ENCODE results near the gene FHAD1.

The FHAD1 gene

GRCh38 chr1:15406614-15407559 is 159.9 kb downstream of the FHAD1 start:
- DNase-seq, result no peak

GRCh38 chr1:15407580-15407979 is 160.6 kb downstream of the FHAD1 start:
- no peak for DNase-seq

GRCh38 chr1:15408890-15409387 is 161.9 kb downstream of the FHAD1 start:
- DNase-seq, result no peak

- DNase-seq, result peak; percentile 65
Observed at GRCh38 chr1:15409388-15410222, 162.6 kb downstream of the FHAD1 start, which contains the start of gene EFHD2. TSS of gene EFHD2 (plus strand) at chr1:15409888. CDS start at chr1:15409972, 84 bp downstream.

- DNase-seq, result no peak
Observed at GRCh38 chr1:15410223-15410883, 163.3 kb downstream of the FHAD1 start.

- no peak for DNase-seq
Observed at GRCh38 chr1:15410884-15411245, 163.8 kb downstream of the FHAD1 start.

- peak; percentile 92 for DNase-seq
Observed at GRCh38 chr1:15411593-15412137, 164.6 kb downstream of the FHAD1 start.

GRCh38 chr1:15412175-15412800 is 165.3 kb downstream of the FHAD1 start:
- no peak for DNase-seq

- no peak for DNase-seq
Observed at GRCh38 chr1:15412843-15413242, 165.8 kb downstream of the FHAD1 start.

- no peak for DNase-seq
Observed at GRCh38 chr1:15413563-15414444, 166.8 kb downstream of the FHAD1 start.

GRCh38 chr1:15414445-15414983 is 167.5 kb downstream of the FHAD1 start:
- no peak for DNase-seq

GRCh38 chr1:15417059-15417934 is 170.3 kb downstream of the FHAD1 start:
- peak; percentile 57 for DNase-seq

- no peak for DNase-seq
Observed at GRCh38 chr1:15418806-15419515, 171.9 kb downstream of the FHAD1 start.

- DNase-seq, result no peak
Observed at GRCh38 chr1:15420853-15421465, 173.9 kb downstream of the FHAD1 start.

GRCh38 chr1:15422871-15423270 is 175.8 kb downstream of the FHAD1 start:
- DNase-seq, result no peak

- DNase-seq, result no peak
Observed at GRCh38 chr1:15423355-15424077, 176.5 kb downstream of the FHAD1 start.

- DNase-seq, result no peak
Observed at GRCh38 chr1:15424146-15424667, 177.2 kb downstream of the FHAD1 start.

GRCh38 chr1:15424981-15425380 is 178.0 kb downstream of the FHAD1 start:
- no peak for DNase-seq
